Mesendoderm (in vitro differentiated cells): Measurements from ENCODE around the gene EPHB4.
A peak's percentile ranks its signal among the peaks of the same experiment; 100 is the strongest.

Source experiments
- DNase-seq: peaks from one replicate; pipeline ENCODE4 v3.0.0; 2013
- H2AK5ac ChIP-seq: 2 replicates; pipeline ENCODE4 v1.6.1; 2013; ENCODE audit warnings: low read length, inconsistent platforms
- H2BK120ac ChIP-seq: 2 replicates; pipeline ENCODE4 v1.6.1; 2013; ENCODE audit warnings: low read depth, mild to moderate bottlenecking, low read length, moderate library complexity, mixed read lengths
- H2BK15ac ChIP-seq: replicated peaks from 2 replicates; pipeline ENCODE4 v1.6.1; 2013; ENCODE audit warnings: low read depth, mild to moderate bottlenecking, moderate library complexity
- H2BK5ac ChIP-seq: 2 replicates; pipeline ENCODE4 v1.6.1; 2013; ENCODE audit warnings: low read length, inconsistent platforms
- H3K18ac ChIP-seq: 2 replicates; pipeline ENCODE4 v1.6.1; 2013; ENCODE audit warnings: mild to moderate bottlenecking, low read length, mixed read lengths
- H3K23ac ChIP-seq: one replicate; pipeline ENCODE4 v1.6.1; 2013; ENCODE audit warnings: low read length
- H3K27ac ChIP-seq: 2 replicates; pipeline ENCODE4 v1.5.1; 2013; ENCODE audit warnings: low read depth, mild to moderate bottlenecking, inconsistent platforms, low read length, moderate library complexity
- H3K27me3 ChIP-seq: 2 replicates; pipeline ENCODE4 v1.6.1; 2013; ENCODE audit warnings: low read length, control low read depth, mild to moderate bottlenecking, inconsistent platforms; ENCODE audit not compliant: insufficient read depth, poor library complexity
- H3K36me3 ChIP-seq: 2 replicates; pipeline ENCODE4 v1.6.1; 2013; ENCODE audit warnings: low read length, inconsistent platforms; ENCODE audit not compliant: control insufficient read depth, insufficient read depth
- H3K4ac ChIP-seq: one replicate; pipeline ENCODE4 v1.6.1; 2013; ENCODE audit warnings: low read depth, mild to moderate bottlenecking, low read length, moderate library complexity
- H3K4me1 ChIP-seq: 2 replicates; pipeline ENCODE4 v1.6.1; 2013; ENCODE audit warnings: low read depth, low read length, inconsistent platforms; ENCODE audit not compliant: control insufficient read depth
- H3K4me2 ChIP-seq: 2 replicates; pipeline ENCODE4 v1.6.1; 2013; ENCODE audit warnings: low read length
- H3K4me3 ChIP-seq: 2 replicates; pipeline ENCODE4 v1.5.1; 2013; ENCODE audit warnings: mild to moderate bottlenecking, low read length
- H3K56ac ChIP-seq: one replicate; pipeline ENCODE4 v1.6.1; 2013; ENCODE audit warnings: low read length
- H3K79me1 ChIP-seq: 2 replicates; pipeline ENCODE4 v1.6.1; 2013; ENCODE audit warnings: low read length, inconsistent platforms
- H3K79me2 ChIP-seq: 2 replicates; pipeline ENCODE4 v1.6.1; 2013; ENCODE audit warnings: mild to moderate bottlenecking, low read length; ENCODE audit not compliant: control insufficient read depth, insufficient read depth
- H3K9ac ChIP-seq: 2 replicates; pipeline ENCODE4 v1.6.1; 2013; ENCODE audit warnings: low read length, inconsistent platforms
- H4K5ac ChIP-seq: one replicate; pipeline ENCODE4 v1.6.1; 2013; ENCODE audit warnings: low read length
- H4K8ac ChIP-seq: one replicate; pipeline ENCODE4 v1.6.1; 2013; ENCODE audit warnings: low read depth, mild to moderate bottlenecking, control low read depth, low read length, moderate library complexity
- WGBS: extraction: QIAGEN DNeasy Blood & Tissue Kit; methylation state at CpG from one replicate; pipeline ENCODE4 v1.1.7; 2013; ENCODE audit warnings: low lambda C conversion rate, missing lambda C conversion rate; ENCODE audit not compliant: insufficient coverage; ENCODE audit errors: extremely low coverage; 5-methylcytosine and 5-hydroxymethylcytosine counted together

Gene EPHB4

DNA sequence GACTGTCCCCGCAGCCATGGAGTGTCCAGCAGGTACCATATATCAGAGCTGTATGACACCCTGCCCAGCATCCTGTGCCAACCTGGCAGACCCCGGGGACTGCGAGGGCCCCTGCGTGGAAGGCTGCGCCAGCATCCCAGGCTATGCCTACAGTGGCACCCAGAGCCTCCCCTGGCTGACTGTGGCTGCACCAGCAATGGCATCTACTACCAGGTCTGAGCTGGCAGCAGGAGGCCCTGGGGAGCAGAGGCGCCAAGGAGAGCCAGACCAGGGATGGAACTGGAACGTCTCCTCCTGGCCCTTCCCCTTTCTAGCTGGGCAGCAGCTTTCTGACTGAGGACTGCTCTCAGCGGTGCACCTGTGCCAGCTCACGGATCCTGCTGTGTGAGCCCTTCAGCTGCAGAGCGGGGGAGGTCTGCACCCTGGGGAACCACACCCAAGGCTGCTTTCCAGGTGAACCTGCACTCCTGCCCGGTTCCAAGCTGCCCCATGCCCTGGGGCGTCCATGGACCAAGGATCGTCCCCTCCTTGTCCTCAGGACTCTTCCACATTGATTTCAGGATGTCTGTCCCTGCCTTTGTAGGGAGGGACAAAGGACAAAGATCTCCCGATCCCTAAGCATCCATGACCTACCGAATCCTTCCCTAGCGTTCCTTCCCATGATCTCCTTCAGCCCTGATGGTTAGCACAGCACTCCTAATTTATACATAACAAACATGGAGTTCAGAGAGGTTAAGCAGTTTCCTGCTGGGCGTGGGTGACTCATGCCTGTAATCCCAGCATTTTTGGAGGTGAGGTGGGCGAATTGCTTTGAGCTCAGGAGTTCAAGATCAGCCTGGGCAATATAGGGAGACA is 33.3 kb downstream of the EPHB4 start:
- H2BK5ac ChIP-seq, result no peak overlapping the region
- peak; percentile 66 for DNase-seq
- H3K27me3 ChIP-seq, result no peaks in the 10 kb centered on the region
- no peak overlapping the region for H3K9ac ChIP-seq
- H3K36me3 ChIP-seq, result no peaks in the 10 kb centered on the region
- no peaks in the 10 kb centered on the region for H3K79me1 ChIP-seq
- H3K27ac ChIP-seq, result no peak overlapping the region
- no peak overlapping the region for H4K5ac ChIP-seq
- no peaks in the 10 kb centered on the region for H3K79me2 ChIP-seq
- H3K4ac ChIP-seq, result no peak overlapping the region
- no peak overlapping the region for H4K8ac ChIP-seq
- H3K4me1 ChIP-seq, result no peaks in the 10 kb centered on the region
- H2BK120ac ChIP-seq, result no peak overlapping the region
- no peak overlapping the region for H3K23ac ChIP-seq
- H3K18ac ChIP-seq, result no peak overlapping the region
- no peak overlapping the region for H3K56ac ChIP-seq
- no peak overlapping the region for H3K4me2 ChIP-seq
- no peak overlapping the region for H3K4me3 ChIP-seq
- no peak overlapping the region for H2BK15ac ChIP-seq
- H2AK5ac ChIP-seq, result no peak overlapping the region
- WGBS, result no CpG with 5 or more reads among the region's 18 CpGs

DNA sequence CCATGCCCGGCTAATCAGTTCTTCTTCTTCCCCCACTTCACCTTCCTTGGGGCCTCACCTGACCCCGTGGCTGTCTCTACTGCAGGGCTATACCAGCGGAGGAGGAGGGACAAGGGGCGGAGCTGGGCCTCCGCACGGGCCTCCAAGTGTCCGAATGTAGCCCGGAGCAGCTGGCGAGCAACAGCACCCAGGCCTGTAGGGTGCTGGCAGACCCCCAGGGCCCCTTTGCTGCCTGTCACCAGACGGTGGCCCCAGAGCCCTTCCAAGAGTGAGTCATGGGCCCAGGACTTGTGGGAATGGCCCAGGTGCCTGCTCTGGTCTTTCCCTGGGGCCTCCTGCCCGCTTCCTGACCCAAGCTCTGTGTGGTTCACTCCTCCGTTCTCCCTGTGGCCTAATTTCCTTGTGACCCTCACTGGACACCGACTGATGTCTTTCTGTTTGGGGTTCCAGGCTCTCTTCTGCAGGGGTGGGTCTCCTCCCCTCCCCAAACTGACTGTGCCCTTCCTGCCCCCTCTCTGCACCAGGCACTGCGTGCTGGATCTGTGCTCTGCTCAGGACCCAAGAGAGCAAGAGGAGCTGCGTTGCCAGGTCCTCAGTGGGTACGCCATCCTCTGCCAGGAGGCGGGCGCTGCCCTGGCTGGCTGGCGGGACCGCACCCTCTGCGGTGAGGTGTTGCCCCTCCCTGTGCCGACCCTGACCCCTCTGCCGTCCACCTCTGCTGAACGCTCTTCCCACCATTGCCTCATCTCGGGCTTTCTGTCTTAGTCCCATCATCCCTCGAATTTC is 35.2 kb downstream of the EPHB4 start:
- H2AK5ac ChIP-seq, result no peak overlapping the region
- no peak overlapping the region for H2BK15ac ChIP-seq
- no peak overlapping the region for H4K5ac ChIP-seq
- no peak for DNase-seq
- no peak overlapping the region for H2BK120ac ChIP-seq
- H3K4me2 ChIP-seq, result no peak overlapping the region
- no peak overlapping the region for H2BK5ac ChIP-seq
- H3K18ac ChIP-seq, result no peak overlapping the region
- no peak overlapping the region for H4K8ac ChIP-seq
- no peaks in the 10 kb centered on the region for H3K4me1 ChIP-seq
- no peaks in the 10 kb centered on the region for H3K79me2 ChIP-seq
- no peak overlapping the region for H3K27ac ChIP-seq
- H3K36me3 ChIP-seq, result no peaks in the 10 kb centered on the region
- no peak overlapping the region for H3K9ac ChIP-seq
- no peaks in the 10 kb centered on the region for H3K79me1 ChIP-seq
- no peak overlapping the region for H3K4ac ChIP-seq
- no peak overlapping the region for H3K23ac ChIP-seq
- no peak overlapping the region for H3K56ac ChIP-seq
- WGBS, result no CpG with 5 or more reads among the region's 26 CpGs
- H3K27me3 ChIP-seq, result no peaks in the 10 kb centered on the region
- H3K4me3 ChIP-seq, result no peak overlapping the region

GRCh38 chr7:100789055-100789454 is 38.3 kb downstream of the EPHB4 start:
- no peak overlapping the region for H2AK5ac ChIP-seq
- no peaks in the 10 kb centered on the region for H3K79me1 ChIP-seq
- no peak overlapping the region for H3K9ac ChIP-seq
- H4K8ac ChIP-seq, result no peak overlapping the region
- H3K56ac ChIP-seq, result no peak overlapping the region
- no peak overlapping the region for H2BK120ac ChIP-seq
- no peak overlapping the region for H3K4me2 ChIP-seq
- no peak overlapping the region for H4K5ac ChIP-seq
- no peak overlapping the region for H3K23ac ChIP-seq
- no peaks in the 10 kb centered on the region for H3K79me2 ChIP-seq
- WGBS, result no CpG with 5 or more reads among the region's 9 CpGs
- H3K27me3 ChIP-seq, result no peaks in the 10 kb centered on the region
- no peak overlapping the region for H3K4ac ChIP-seq
- no peak overlapping the region for H2BK5ac ChIP-seq
- H3K18ac ChIP-seq, result no peak overlapping the region
- H3K27ac ChIP-seq, result no peak overlapping the region
- no peaks in the 10 kb centered on the region for H3K36me3 ChIP-seq
- DNase-seq, result peak; percentile 63
- no peak overlapping the region for H2BK15ac ChIP-seq
- H3K4me3 ChIP-seq, result no peak overlapping the region
- no peaks in the 10 kb centered on the region for H3K4me1 ChIP-seq

GRCh38 chr7:100786323-100786722 is 41.0 kb downstream of the EPHB4 start:
- no peak overlapping the region for H3K4me3 ChIP-seq
- no peak overlapping the region for H4K8ac ChIP-seq
- no peak overlapping the region for H3K18ac ChIP-seq
- no peak for DNase-seq
- H3K27ac ChIP-seq, result no peak overlapping the region
- no peak overlapping the region for H2BK5ac ChIP-seq
- no peak overlapping the region for H3K4ac ChIP-seq
- H2BK120ac ChIP-seq, result no peak overlapping the region
- H2BK15ac ChIP-seq, result no peak overlapping the region
- H3K36me3 ChIP-seq, result no peaks in the 10 kb centered on the region
- H3K9ac ChIP-seq, result no peak overlapping the region
- no peak overlapping the region for H3K4me2 ChIP-seq
- no peak overlapping the region for H3K23ac ChIP-seq
- no peak overlapping the region for H2AK5ac ChIP-seq
- no peaks in the 10 kb centered on the region for H3K27me3 ChIP-seq
- H3K79me1 ChIP-seq, result no peaks in the 10 kb centered on the region
- no peak overlapping the region for H4K5ac ChIP-seq
- H3K79me2 ChIP-seq, result no peaks in the 10 kb centered on the region
- H3K56ac ChIP-seq, result no peak overlapping the region
- no peaks in the 10 kb centered on the region for H3K4me1 ChIP-seq
- no CpG with 5 or more reads among the region's 1 CpG for WGBS

- Histone ChIP-seq H3K23ac (no peak overlapping the region), H4K5ac (no peak overlapping the region), H3K4ac (no peak overlapping the region), H3K4me3 (no peak overlapping the region), H3K79me2 (no peaks in the 10 kb centered on the region), H3K9ac (no peak overlapping the region), H3K4me1 (no peaks in the 10 kb centered on the region), H4K8ac (no peak overlapping the region), H2AK5ac (no peak overlapping the region), H3K27ac (no peak overlapping the region), H3K4me2 (no peak overlapping the region), H3K36me3 (no peaks in the 10 kb centered on the region), H2BK5ac (no peak overlapping the region), H3K56ac (no peak overlapping the region), H3K18ac (no peak overlapping the region), H2BK15ac (no peak overlapping the region), H2BK120ac (no peak overlapping the region), H3K79me1 (no peaks in the 10 kb centered on the region), H3K27me3 (no peaks in the 10 kb centered on the region)
- peak; percentile 43 for DNase-seq
- no CpG with 5 or more reads among the region's 17 CpGs for WGBS
Observed at GRCh38 chr7:100785878-100786277, 41.4 kb downstream of the EPHB4 start.
